ENCODE data around the gene ATG4B. TPM values are rescaled to one million over a fixed set of nuclear protein-coding genes. Genes with fewer than 3 reads are reported as not detected.
A peak's percentile ranks its signal among the peaks of the same experiment; 100 is the strongest.

ATG4B gene
- total and polyA plus RNA-seq, 9 of the 15 experiments (the other 6 are each of a cell fraction or from before 2014, with no cell fraction given), result 5.9 to 58.8 (median 35.6) TPM

- TF ChIP-seq HEY1 (CRISPR knock-in tag; IDR thresholded peaks at IDR 0.05; ENCODE audit: borderline replicate concordance) (no peak), CREB1 (IDR thresholded peaks at IDR 0.05) (no peak), CREB1 (CRISPR knock-in tag; IDR thresholded peaks at IDR 0.05) (no peak), ARID1B (IDR thresholded peaks at IDR 0.05) (no peak), GTF2B (IDR thresholded peaks at IDR 0.05; ENCODE audit: extremely low read depth, insufficient read length) (no peak), KLF1 (tag; IDR thresholded peaks at IDR 0.05) (no peak), TSHZ1 (CRISPR knock-in tag; IDR thresholded peaks at IDR 0.05) (no peak)
Observed at GRCh38 chr2:241719093-241719492, 81.6 kb downstream of the ATG4B start (continued).

GRCh38 chr2:241720099-241720498 is 82.6 kb downstream of the ATG4B start:
- ChIA-PET CTCF (ENCODE audit: low intra/inter-chr PET ratio) (no interaction called here), POLR2A (no interaction called here)
- TF ChIP-seq SMARCA4 (IDR thresholded peaks at IDR 0.05) (no peak), ZNF551 (CRISPR knock-in tag; IDR thresholded peaks at IDR 0.05) (no peak), POLR2G (IDR thresholded peaks at IDR 0.05; ENCODE audit: low read depth, low read length) (peak; percentile 52; the same call in 1 of the 2 replicates)
- no peaks in the 10 kb centered on the region for H4K20me1 ChIP-seq (replicated peaks; ENCODE audit: control insufficient read depth, insufficient read depth, low read length)
- no peak overlapping the region for H3K27ac ChIP-seq (ENCODE audit: extremely low read depth, low read depth, low read length)
- no peak overlapping the region for H3K4me2 ChIP-seq (ENCODE audit: insufficient read depth, low read length)
- no peak overlapping the region for H3K9ac ChIP-seq (ENCODE audit: insufficient read depth in 1 of 2, low read depth in 2 of 2, low read length in 2 of 2)
- no peak overlapping the region for H3K4me3 ChIP-seq
- H3K9me1 ChIP-seq (ENCODE audit: control insufficient read depth, insufficient read depth, low read length), result no peaks in the 10 kb centered on the region
- BruUV-seq (replicated peaks), result no TSS peak
- H3K79me2 ChIP-seq (ENCODE audit: control insufficient read depth, insufficient read depth, low read length), result no peaks in the 10 kb centered on the region
- DNase-seq (ENCODE audit: extremely low read depth in 1 of 4, low spot score in 3 of 4) (peak in 1 of 4 experiments; percentile 2), ATAC-seq (no peak), FAIRE-seq (no peak)
- no peak overlapping the region for H2AFZ ChIP-seq (ENCODE audit: low read depth, low read length)
- in situ Hi-C loops (cut with MboI) (no loop called here), intact Hi-C loops (cut with micrococcal nuclease) (no loop called here)
- 97% methylated on average over 12 of the region's 19 CpGs for WGBS (ENCODE audit: insufficient coverage, low coverage, missing lambda C conversion rate)
- H3K9me3 ChIP-seq (replicated peaks; ENCODE audit: control insufficient read depth, insufficient read depth, low read depth, low read length), result no peaks in the 10 kb centered on the region
- peaks cover 68% of the 10 kb centered on the region; the same call in 2 of the 3 replicates for H3K36me3 ChIP-seq (ENCODE audit: control insufficient read depth, insufficient read depth, low read length)
- H3K27me3 ChIP-seq (ENCODE audit: control insufficient read depth in 2 of 2, insufficient read depth in 2 of 2, low read length in 2 of 2), result no peaks in the 10 kb centered on the region
- peaks cover 0 to 4% of the 10 kb centered on the region in 2 experiments; a peak in 1 of 5 replicates for H3K4me1 ChIP-seq (replicated peaks in 1 of 2; ENCODE audit: control insufficient read depth in 2 of 2, insufficient read depth in 2 of 2, low read length in 2 of 2)
